HepG2 (cell line): ENCODE data around the gene TENM3. TPM values are rescaled to one million over a fixed set of nuclear protein-coding genes. Genes with fewer than 3 reads are reported as not detected.

Source experiments
- ATAC-seq: fragments of 200-7000 bp; cut with Tn5 transposase; 3 replicates; pipeline ENCODE4 v1.9.1; 2020; ENCODE audit warnings: mild to moderate bottlenecking, moderate library complexity
- BruUV-seq: library from RNA; stranded (reverse); fragments of 400-500 nt; replicated peaks from 2 replicates; lab custom pipeline; 2021; lab: Mats Ljungman, UMichigan
- CTCF ChIA-PET: fragments of 300-600 bp; formaldehyde crosslinking; extraction: SDS; loops from one replicate; lab custom pipeline; 2021; ENCODE audit warnings: low total read pairs, inconsistent platforms, low intra/inter-chr PET ratio; lab: Yijun Ruan, JAX
- POLR2A ChIA-PET: fragments of 350-600 bp; sonication (Branson Sonifier 250); formaldehyde crosslinking; loops from one replicate; lab custom pipeline; 2020; ENCODE audit warnings: antibody characterized with exemption, inconsistent platforms; lab: Yijun Ruan, JAX
- DNase-seq: peaks from one replicate; pipeline ENCODE4 v3.0.0-alpha.2; 2015; ENCODE audit warnings: low spot score
- FAIRE-seq: peaks from 3 replicates; lab custom pipeline; 2011; peaks lifted over from hg19 to GRCh38; lab: Jason Lieb, UNC
- H2AFZ ChIP-seq: one replicate; pipeline ENCODE4 v1.6.1; 2011; ENCODE audit warnings: low read length, inconsistent platforms
- H3K27ac ChIP-seq: fragments of 300-600 bp; 3 replicates; pipeline ENCODE4 v1.8.0; 2011; ENCODE audit warnings: mixed run types, mild to moderate bottlenecking, mixed read lengths, low read length, inconsistent platforms; ENCODE audit not compliant: insufficient read depth; ENCODE audit errors: extremely low read length
- H3K27me3 ChIP-seq, 2 experiments: fragments of 200-600 bp in 1 of 2; 2 replicates in 1 of 2; 3 replicates in 1 of 2; pipeline versions ENCODE4 v1.6.0 to v1.8.0; 2011; ENCODE audit warnings: low read length in 2 of 2, mild to moderate bottlenecking in 2 of 2, moderate library complexity in 2 of 2, inconsistent platforms in 1 of 2; ENCODE audit not compliant: insufficient read depth in 2 of 2, control insufficient read depth in 1 of 2
- H3K36me3 ChIP-seq, 2 experiments: fragments of 200-600 bp in 1 of 2; replicated peaks in 1 of 2; 2 replicates in 1 of 2; 3 replicates in 1 of 2; pipeline versions ENCODE4 v1.5.1 to v1.8.0; 2011; ENCODE audit warnings: low read length in 2 of 2, inconsistent platforms in 1 of 2; ENCODE audit not compliant: insufficient read depth in 2 of 2, control insufficient read depth in 1 of 2
- H3K4me1 ChIP-seq: 2 replicates; pipeline ENCODE4 v1.5.1; 2012; ENCODE audit warnings: low read length, inconsistent platforms; ENCODE audit not compliant: insufficient read depth
- H3K4me2 ChIP-seq: 2 replicates; pipeline ENCODE4 v1.6.0; 2011; ENCODE audit warnings: low read depth, low read length, inconsistent platforms
- H3K4me3 ChIP-seq, 3 experiments: fragments of 200-600 bp in 1 of 3; sonication (generic), shearing (Covaris generic) in 1 of 3; replicated peaks in 1 of 3; 2 replicates each; pipeline ENCODE4 v1.5.1; 2011 to 2016; ENCODE audit warnings: low read length in 3 of 3, inconsistent platforms in 2 of 3, low read depth in 2 of 3, mild to moderate bottlenecking in 2 of 3, control low read depth in 1 of 3, mixed read lengths in 1 of 3; ENCODE audit not compliant: insufficient read depth in 1 of 3
- H3K79me2 ChIP-seq: one replicate; pipeline ENCODE4 v1.6.1; 2011; ENCODE audit warnings: low read length, inconsistent platforms; ENCODE audit not compliant: insufficient read depth
- H3K9ac ChIP-seq: 2 replicates; pipeline ENCODE4 v1.6.0; 2011; ENCODE audit warnings: mild to moderate bottlenecking, low read depth, low read length, inconsistent platforms; ENCODE audit not compliant: insufficient read depth
- H3K9me3 ChIP-seq: 2 replicates; pipeline ENCODE4 v1.5.1; 2012; ENCODE audit warnings: mild to moderate bottlenecking, low read length
- H4K20me1 ChIP-seq: 2 replicates; pipeline ENCODE4 v1.6.0; 2011; ENCODE audit warnings: inconsistent platforms, mild to moderate bottlenecking, low read length, moderate library complexity; ENCODE audit not compliant: insufficient read depth
- ATM ChIP-seq: fragments of 450-650 bp; IDR thresholded peaks from 2 replicates; pipeline ENCODE4 v1.7.1; 2017; ENCODE audit warnings: mild to moderate bottlenecking, borderline replicate concordance
- ATRX ChIP-seq: sonication (generic); formaldehyde crosslinking; IDR thresholded peaks from 2 replicates; pipeline ENCODE4 v1.4.0; 2020; ENCODE audit warnings: missing genetic modification reagents, borderline replicate concordance
- BHLHE40 ChIP-seq: IDR thresholded peaks from 2 replicates; pipeline ENCODE4 v1.6.1; 2011; ENCODE audit warnings: low read length, improper control_type of control experiment
- CENPT ChIP-seq: sonication (generic); formaldehyde crosslinking; IDR thresholded peaks from 2 replicates; pipeline ENCODE4 v1.8.0; 2022; ENCODE audit warnings: low read depth, mild to moderate bottlenecking, moderate library complexity, missing genetic modification reagents
- ISX ChIP-seq: sonication (generic); formaldehyde crosslinking; conservative IDR thresholded peaks from 2 replicates; pipeline ENCODE4 v1.5.0; 2020; ENCODE audit warnings: missing genetic modification reagents
- SMARCE1 ChIP-seq: fragments of 450-650 bp; IDR thresholded peaks from 2 replicates; pipeline ENCODE4 v1.6.1; 2017; ENCODE audit warnings: borderline replicate concordance
- THYN1 ChIP-seq: sonication (generic); formaldehyde crosslinking; IDR thresholded peaks from 2 replicates; pipeline ENCODE4 v1.8.1; 2023; ENCODE audit warnings: low read depth, mild to moderate bottlenecking, moderate library complexity, missing genetic modification reagents, borderline replicate concordance
- UBTF ChIP-seq: sonication (generic); formaldehyde crosslinking; IDR thresholded peaks from 2 replicates; pipeline ENCODE4 v1.4.0; 2020; ENCODE audit warnings: mild to moderate bottlenecking, missing genetic modification reagents
- ZFP37 ChIP-seq: sonication (generic); formaldehyde crosslinking; IDR thresholded peaks from 2 replicates; pipeline ENCODE4 v1.4.0; 2020; ENCODE audit warnings: missing genetic modification reagents, borderline replicate concordance
- ZNF552 ChIP-seq: sonication (generic); formaldehyde crosslinking; IDR thresholded peaks from 2 replicates; pipeline ENCODE4 v1.9.0; 2022; ENCODE audit warnings: missing genetic modification reagents, mild to moderate bottlenecking, borderline replicate concordance
- ZNF839 ChIP-seq: sonication (generic); formaldehyde crosslinking; IDR thresholded peaks from 2 replicates; pipeline ENCODE4 v1.4.0; 2020; ENCODE audit warnings: missing genetic modification reagents, mild to moderate bottlenecking, borderline replicate concordance
- ZSCAN12 ChIP-seq: sonication (generic); formaldehyde crosslinking; IDR thresholded peaks from 2 replicates; pipeline ENCODE4 v1.9.0; 2021; ENCODE audit warnings: mild to moderate bottlenecking, missing genetic modification reagents
- WGBS: methylation state at CpG from one replicate; pipeline ENCODE4 v1.1.6; 2017; ENCODE audit warnings: low lambda C conversion rate; 5-methylcytosine and 5-hydroxymethylcytosine counted together
- in situ Hi-C: cut with HindIII; loops from 2 replicates; pipeline ENCODE4 v1.10.0; 2017; ENCODE audit warnings: low pct_unique_long_range_greater_than_20kb; ENCODE audit not compliant: extremely low pct_ligation_motif_present
- intact Hi-C: fragments of 100-400 bp; cut with micrococcal nuclease; formaldehyde crosslinking; loops from one replicate; pipeline ENCODE4 v1.10.0; 2022; ENCODE audit not compliant: unreplicated experiment
- polyA plus RNA-seq, 8 experiments: library from polyadenylated mRNA; depleted of rRNA in 3 of 8; stranded (reverse) in 7 of 8; unstranded in 1 of 8; fragments of >200 nt; fragmentation: Illumina TruSeq in 4 of 8; extraction: Trizol in 4 of 8; gene quantifications; 2 replicates each; pipeline versions ENCODE4 v1.2.1 to v1.2.3, GENCODE V29; 2011 to 2016; ENCODE audit warnings: low read depth in 4 of 8, missing spikeins in 1 of 8, mixed read lengths in 1 of 8; ENCODE audit not compliant: insufficient read depth in 1 of 8
- total RNA-seq, 5 experiments: library from RNA; depleted of rRNA; stranded (reverse); fragments of >200 nt; fragmentation: Illumina TruSeq; extraction: Trizol; gene quantifications; 2 replicates each; pipeline ENCODE4 v1.2.3, GENCODE V29; 2016; ENCODE audit warnings: low read depth in 1 of 5
- TF ChIP-seq, protein P1 (sequence below): sonication (generic); formaldehyde crosslinking; IDR thresholded peaks from 2 replicates; pipeline ENCODE4 v1.4.0; 2020; ENCODE audit warnings: missing genetic modification reagents
- TF ChIP-seq, protein P2 (sequence below): sonication (generic); formaldehyde crosslinking; IDR thresholded peaks from 2 replicates; pipeline ENCODE4 v1.5.0; 2020; ENCODE audit warnings: mild to moderate bottlenecking, missing genetic modification reagents, borderline replicate concordance

The TENM3 gene
- total and polyA plus RNA-seq, 2 of the 13 experiments (the other 11 are each of a cell fraction or from before 2014, with no cell fraction given), result 0.04 TPM; not detected in 1

GRCh38 chr4:182201871-182202270, 41.3 kb upstream of the TENM3 start:
- WGBS, result 15% methylated on average over 3 of the region's 3 CpGs
- H2AFZ ChIP-seq, result no peak overlapping the region
- H3K4me2 ChIP-seq, result no peak overlapping the region
- in situ Hi-C loops, result no loop called here
- CTCF ChIA-PET, result no interaction called here
- H3K9ac ChIP-seq, result no peak overlapping the region
- ATAC-seq (no peak), FAIRE-seq (no peak), DNase-seq (no peak)
- no peak overlapping the region for H3K4me3 ChIP-seq
- POLR2A ChIA-PET, result no interaction called here
- H3K27me3 ChIP-seq, result peaks cover 0 to 2% of the 10 kb centered on the region in 2 experiments; a peak in 1 of 5 replicates
- no peaks in the 10 kb centered on the region for H3K9me3 ChIP-seq
- H3K79me2 ChIP-seq, result no peaks in the 10 kb centered on the region
- intact Hi-C loops, result no loop called here
- H3K4me1 ChIP-seq, result no peaks in the 10 kb centered on the region
- no TSS peak for BruUV-seq
- H4K20me1 ChIP-seq, result no peaks in the 10 kb centered on the region
- no peak overlapping the region for H3K27ac ChIP-seq
- TF ChIP-seq ZNF552 (CRISPR knock-in tag), result no peak
- no peak for TF ChIP-seq ATM
- TF ChIP-seq BHLHE40, result no peak
- no peak for TF ChIP-seq CENPT
- TF ChIP-seq ZFP37 (CRISPR knock-in tag), result no peak
- no peak for TF ChIP-seq THYN1 (CRISPR knock-in tag)
- TF ChIP-seq ATRX (CRISPR knock-in tag), result no peak
- TF ChIP-seq ISX (CRISPR knock-in tag), result no peak
- TF ChIP-seq, protein P1, sequence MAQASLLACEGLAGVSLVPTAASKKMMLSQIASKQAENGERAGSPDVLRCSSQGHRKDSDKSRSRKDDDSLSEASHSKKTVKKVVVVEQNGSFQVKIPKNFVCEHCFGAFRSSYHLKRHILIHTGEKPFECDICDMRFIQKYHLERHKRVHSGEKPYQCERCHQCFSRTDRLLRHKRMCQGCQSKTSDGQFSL (CRISPR knock-in tag), result no peak
- no peak for TF ChIP-seq UBTF (CRISPR knock-in tag)
- TF ChIP-seq ZNF839, result no peak
- TF ChIP-seq, protein P2, sequence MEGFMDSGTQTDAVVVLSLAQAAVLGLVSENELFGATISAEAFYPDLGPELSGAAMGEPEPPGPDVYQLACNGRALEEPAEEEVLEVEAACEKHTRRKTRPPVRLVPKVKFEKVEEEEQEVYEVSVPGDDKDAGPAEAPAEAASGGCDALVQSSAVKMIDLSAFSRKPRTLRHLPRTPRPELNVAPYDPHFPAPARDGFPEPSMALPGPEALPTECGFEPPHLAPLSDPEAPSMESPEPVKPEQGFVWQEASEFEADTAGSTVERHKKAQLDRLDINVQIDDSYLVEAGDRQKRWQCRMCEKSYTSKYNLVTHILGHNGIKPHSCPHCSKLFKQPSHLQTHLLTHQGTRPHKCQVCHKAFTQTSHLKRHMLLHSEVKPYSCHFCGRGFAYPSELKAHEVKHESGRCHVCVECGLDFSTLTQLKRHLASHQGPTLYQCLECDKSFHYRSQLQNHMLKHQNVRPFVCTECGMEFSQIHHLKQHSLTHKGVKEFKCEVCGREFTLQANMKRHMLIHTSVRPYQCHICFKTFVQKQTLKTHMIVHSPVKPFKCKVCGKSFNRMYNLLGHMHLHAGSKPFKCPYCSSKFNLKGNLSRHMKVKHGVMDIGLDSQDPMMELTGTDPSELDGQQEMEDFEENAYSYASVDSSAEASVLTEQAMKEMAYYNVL (CRISPR knock-in tag), result no peak
- TF ChIP-seq SMARCE1, result no peak
- no peak for TF ChIP-seq ZSCAN12 (CRISPR knock-in tag)
- no peaks in the 10 kb centered on the region for H3K36me3 ChIP-seq
